ENCODE data around the gene PREX1. TPM values are rescaled to one million over a fixed set of nuclear protein-coding genes. Genes with fewer than 3 reads are reported as not detected.

The PREX1 gene, protein sequence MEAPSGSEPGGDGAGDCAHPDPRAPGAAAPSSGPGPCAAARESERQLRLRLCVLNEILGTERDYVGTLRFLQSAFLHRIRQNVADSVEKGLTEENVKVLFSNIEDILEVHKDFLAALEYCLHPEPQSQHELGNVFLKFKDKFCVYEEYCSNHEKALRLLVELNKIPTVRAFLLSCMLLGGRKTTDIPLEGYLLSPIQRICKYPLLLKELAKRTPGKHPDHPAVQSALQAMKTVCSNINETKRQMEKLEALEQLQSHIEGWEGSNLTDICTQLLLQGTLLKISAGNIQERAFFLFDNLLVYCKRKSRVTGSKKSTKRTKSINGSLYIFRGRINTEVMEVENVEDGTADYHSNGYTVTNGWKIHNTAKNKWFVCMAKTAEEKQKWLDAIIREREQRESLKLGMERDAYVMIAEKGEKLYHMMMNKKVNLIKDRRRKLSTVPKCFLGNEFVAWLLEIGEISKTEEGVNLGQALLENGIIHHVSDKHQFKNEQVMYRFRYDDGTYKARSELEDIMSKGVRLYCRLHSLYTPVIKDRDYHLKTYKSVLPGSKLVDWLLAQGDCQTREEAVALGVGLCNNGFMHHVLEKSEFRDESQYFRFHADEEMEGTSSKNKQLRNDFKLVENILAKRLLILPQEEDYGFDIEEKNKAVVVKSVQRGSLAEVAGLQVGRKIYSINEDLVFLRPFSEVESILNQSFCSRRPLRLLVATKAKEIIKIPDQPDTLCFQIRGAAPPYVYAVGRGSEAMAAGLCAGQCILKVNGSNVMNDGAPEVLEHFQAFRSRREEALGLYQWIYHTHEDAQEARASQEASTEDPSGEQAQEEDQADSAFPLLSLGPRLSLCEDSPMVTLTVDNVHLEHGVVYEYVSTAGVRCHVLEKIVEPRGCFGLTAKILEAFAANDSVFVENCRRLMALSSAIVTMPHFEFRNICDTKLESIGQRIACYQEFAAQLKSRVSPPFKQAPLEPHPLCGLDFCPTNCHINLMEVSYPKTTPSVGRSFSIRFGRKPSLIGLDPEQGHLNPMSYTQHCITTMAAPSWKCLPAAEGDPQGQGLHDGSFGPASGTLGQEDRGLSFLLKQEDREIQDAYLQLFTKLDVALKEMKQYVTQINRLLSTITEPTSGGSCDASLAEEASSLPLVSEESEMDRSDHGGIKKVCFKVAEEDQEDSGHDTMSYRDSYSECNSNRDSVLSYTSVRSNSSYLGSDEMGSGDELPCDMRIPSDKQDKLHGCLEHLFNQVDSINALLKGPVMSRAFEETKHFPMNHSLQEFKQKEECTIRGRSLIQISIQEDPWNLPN (N-terminal part only)
- total RNA-seq (2022) (0.05 TPM in 1 of 2 replicates, not detected in the other), Bru-seq, nascent RNA (percentile 1 among the genes with signal in this experiment), BruChase-seq, experiment 1, labeled RNA remaining after a 6-hour chase (percentile 4 among the genes with signal in this experiment), BruChase-seq, experiment 2, labeled RNA remaining after a 2-hour chase (percentile 4 among the genes with signal in this experiment)
- long read RNA-seq = 0 reads

DNA sequence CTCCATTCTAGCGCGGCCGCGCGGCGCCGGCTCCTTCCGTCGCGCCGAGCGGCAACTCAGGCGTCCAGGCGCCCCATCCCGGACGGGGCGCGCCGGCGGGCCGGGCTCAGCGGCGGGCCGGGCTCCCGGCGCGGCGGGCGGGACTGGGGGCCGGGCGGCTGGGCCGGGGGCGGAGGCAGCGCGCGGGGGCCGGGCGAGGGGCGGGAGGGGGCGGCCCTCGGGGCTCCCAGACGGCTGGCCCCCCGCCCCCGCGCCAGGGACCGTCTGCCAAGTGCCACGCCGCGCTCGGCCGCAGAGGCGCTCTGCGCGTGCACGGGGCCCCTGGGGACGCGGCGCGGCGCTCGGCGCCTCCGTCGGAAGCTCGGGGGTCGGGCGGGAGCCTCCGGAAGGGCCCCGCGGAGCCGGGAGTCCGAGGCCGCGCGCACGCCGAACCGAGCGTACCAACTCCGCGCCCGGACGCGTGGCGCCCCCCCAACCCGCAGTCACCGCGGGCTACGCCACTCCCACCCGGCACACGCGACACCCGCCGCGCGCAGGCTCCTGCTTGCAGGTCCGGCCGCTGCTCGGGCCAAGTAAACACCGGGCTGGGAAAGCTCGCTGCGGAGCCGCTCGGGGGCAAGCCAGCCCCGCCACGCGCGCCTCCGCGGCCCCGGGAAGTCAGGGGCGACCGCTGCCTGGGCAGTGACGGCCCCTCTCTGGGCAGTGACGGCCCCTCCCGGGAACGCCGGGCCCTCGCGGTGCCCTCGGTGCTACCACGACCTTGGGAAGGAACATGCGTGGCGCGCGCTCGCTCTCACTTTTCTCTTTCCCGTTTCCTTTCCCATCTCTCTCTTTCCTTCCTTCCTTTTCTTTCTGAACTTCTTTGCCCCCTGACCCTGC, at the start of gene PREX1:
TSS of gene PREX1 (minus strand) at position 145 of the 879 bp plus-strand sequence. CDS start at position 6, 139 bp downstream.
- H3K9me3 Mint-ChIP-seq (ENCODE audit: unreplicated experiment) = no peaks in the 10 kb centered on the region
- H3K27me3 Mint-ChIP-seq (ENCODE audit: insufficient read depth, unreplicated experiment) = peaks cover 10% of the 10 kb centered on the region
- H3K4me1 Mint-ChIP-seq (ENCODE audit: insufficient read depth, unreplicated experiment) = no peaks in the 10 kb centered on the region
- no peak for DNase-seq (ENCODE audit: unreplicated experiment)
- no peak within 1 kb of the TSS for H3K27ac Mint-ChIP-seq (ENCODE audit: low read depth, unreplicated experiment)
- intact Hi-C loops (cut with micrococcal nuclease) = no loop called here
- BruUV-seq (replicated peaks) = no TSS peak
- H3K4me3 Mint-ChIP-seq (ENCODE audit: unreplicated experiment) = no peak within 1 kb of the TSS
- TF ChIP-seq, protein P1, sequence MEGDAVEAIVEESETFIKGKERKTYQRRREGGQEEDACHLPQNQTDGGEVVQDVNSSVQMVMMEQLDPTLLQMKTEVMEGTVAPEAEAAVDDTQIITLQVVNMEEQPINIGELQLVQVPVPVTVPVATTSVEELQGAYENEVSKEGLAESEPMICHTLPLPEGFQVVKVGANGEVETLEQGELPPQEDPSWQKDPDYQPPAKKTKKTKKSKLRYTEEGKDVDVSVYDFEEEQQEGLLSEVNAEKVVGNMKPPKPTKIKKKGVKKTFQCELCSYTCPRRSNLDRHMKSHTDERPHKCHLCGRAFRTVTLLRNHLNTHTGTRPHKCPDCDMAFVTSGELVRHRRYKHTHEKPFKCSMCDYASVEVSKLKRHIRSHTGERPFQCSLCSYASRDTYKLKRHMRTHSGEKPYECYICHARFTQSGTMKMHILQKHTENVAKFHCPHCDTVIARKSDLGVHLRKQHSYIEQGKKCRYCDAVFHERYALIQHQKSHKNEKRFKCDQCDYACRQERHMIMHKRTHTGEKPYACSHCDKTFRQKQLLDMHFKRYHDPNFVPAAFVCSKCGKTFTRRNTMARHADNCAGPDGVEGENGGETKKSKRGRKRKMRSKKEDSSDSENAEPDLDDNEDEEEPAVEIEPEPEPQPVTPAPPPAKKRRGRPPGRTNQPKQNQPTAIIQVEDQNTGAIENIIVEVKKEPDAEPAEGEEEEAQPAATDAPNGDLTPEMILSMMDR (IDR thresholded peaks at IDR 0.05; ENCODE audit: unreplicated experiment) = no peak
- POLR2A ChIA-PET = no interaction called here
- CTCF ChIA-PET = no interaction called here
- no peaks in the 10 kb centered on the region for H3K36me3 Mint-ChIP-seq (ENCODE audit: insufficient read depth, unreplicated experiment)

DNA sequence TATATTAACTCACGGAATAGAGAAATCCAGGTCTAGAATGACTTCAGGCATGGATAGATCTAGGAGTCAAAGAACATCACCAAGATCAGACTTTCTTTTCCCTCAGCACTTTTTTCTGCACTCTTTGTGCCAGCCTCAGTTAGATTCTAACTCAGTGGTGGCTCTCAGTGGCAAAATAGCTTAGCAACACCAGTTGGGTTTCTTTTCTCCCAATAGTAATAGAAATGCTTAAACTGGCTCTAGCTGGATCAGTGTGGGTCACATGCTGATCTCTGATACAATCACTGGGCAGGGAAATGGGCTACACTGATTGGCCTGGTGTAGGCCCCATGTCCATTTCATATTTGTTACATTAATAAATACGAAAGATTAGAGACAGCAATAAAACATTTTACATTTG, 49.5 kb upstream of the PREX1 start:
- intact Hi-C loops (cut with micrococcal nuclease) = no loop called here
- ChIA-PET CTCF (interaction anchor here (1.2 kb wide), 2 partner anchors 28 to 241 kb away, joined by 3 read pairs; no protein-coding TSS in a partner anchor), POLR2A (interaction anchor here (0.8 kb wide), 1 partner anchor 37 kb away, joined by 4 read pairs; no protein-coding TSS in a partner anchor)
- Mint-ChIP-seq H3K27me3 (ENCODE audit: insufficient read depth, unreplicated experiment) (no peaks in the 10 kb centered on the region), H3K9me3 (ENCODE audit: unreplicated experiment) (no peaks in the 10 kb centered on the region), H3K4me1 (ENCODE audit: insufficient read depth, unreplicated experiment) (peaks cover 14% of the 10 kb centered on the region), H3K36me3 (ENCODE audit: insufficient read depth, unreplicated experiment) (no peaks in the 10 kb centered on the region), H3K4me3 (ENCODE audit: unreplicated experiment) (no peak overlapping the region), H3K27ac (ENCODE audit: low read depth, unreplicated experiment) (no peak overlapping the region)
- DNase-seq (ENCODE audit: unreplicated experiment) = no peak
- no TSS peak for BruUV-seq (replicated peaks)
- TF ChIP-seq, protein P1 (IDR thresholded peaks at IDR 0.05; ENCODE audit: unreplicated experiment) = no peak

DNA sequence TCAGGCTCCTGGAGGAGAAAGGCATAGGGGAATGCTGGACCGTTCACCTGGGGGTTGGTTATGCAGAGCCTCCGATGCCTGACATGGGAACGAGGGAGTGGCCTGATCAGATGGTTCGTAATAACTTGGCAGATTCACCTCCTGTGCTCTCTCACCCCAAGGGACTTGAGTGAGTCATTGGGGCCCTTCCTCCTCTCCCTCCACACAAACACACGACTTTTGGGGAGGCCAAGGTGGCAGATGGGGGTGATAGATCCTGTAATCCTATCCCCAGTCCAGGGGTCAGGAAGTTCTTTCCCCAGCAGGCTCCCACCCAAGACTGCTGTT, 48.1 kb upstream of the PREX1 start:
- Mint-ChIP-seq H3K36me3 (ENCODE audit: insufficient read depth, unreplicated experiment) (no peaks in the 10 kb centered on the region), H3K9me3 (ENCODE audit: unreplicated experiment) (no peaks in the 10 kb centered on the region), H3K4me3 (ENCODE audit: unreplicated experiment) (no peak overlapping the region), H3K27ac (ENCODE audit: low read depth, unreplicated experiment) (no peak overlapping the region), H3K4me1 (ENCODE audit: insufficient read depth, unreplicated experiment) (peaks cover 14% of the 10 kb centered on the region), H3K27me3 (ENCODE audit: insufficient read depth, unreplicated experiment) (no peaks in the 10 kb centered on the region)
- ChIA-PET CTCF (no interaction called here), POLR2A (interaction anchor here (1.0 to 1.8 kb wide), 2 partner anchors 9 to 21 kb away, joined by 3 to 7 read pairs; no protein-coding TSS in a partner anchor)
- TF ChIP-seq, protein P1 (IDR thresholded peaks at IDR 0.05; ENCODE audit: unreplicated experiment) = no peak
- BruUV-seq (replicated peaks) = no TSS peak
- DNase-seq (ENCODE audit: unreplicated experiment) = peak; percentile 71
- intact Hi-C loops (cut with micrococcal nuclease) = no loop called here
